NCI-H1092 (cell line): ENCODE measurements around the gene SLC4A3.
"Not testable (repeated sequence)": the region's sequence is repeated elsewhere in the genome, so short reads cannot be mapped to it uniquely, and the experiment has no call there.

Experiments
- DNase-seq: peaks from one replicate; lab custom pipeline; 2025; lab: John Stamatoyannopoulos, UW

SLC4A3 gene

DNA sequence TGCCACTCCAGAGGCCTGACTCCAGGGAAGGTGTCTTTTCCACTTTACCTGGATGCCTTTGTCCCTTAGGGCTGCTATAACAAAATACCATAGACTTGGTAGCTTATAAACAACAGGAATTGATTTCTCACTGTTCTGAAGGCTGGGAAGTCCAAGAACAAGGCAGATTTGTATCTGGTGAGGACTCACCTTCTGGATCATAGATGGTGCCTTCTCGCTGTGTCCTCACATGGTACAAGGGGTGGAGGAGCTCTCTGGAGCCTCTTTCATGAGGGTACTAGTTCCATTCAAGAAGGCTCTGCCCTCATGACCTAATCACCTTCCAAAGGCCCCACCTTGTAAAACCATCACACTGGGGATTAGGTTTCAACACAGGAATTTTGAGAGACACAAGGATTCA is 52.1 kb downstream of the SLC4A3 start:
- no peak for DNase-seq

DNA sequence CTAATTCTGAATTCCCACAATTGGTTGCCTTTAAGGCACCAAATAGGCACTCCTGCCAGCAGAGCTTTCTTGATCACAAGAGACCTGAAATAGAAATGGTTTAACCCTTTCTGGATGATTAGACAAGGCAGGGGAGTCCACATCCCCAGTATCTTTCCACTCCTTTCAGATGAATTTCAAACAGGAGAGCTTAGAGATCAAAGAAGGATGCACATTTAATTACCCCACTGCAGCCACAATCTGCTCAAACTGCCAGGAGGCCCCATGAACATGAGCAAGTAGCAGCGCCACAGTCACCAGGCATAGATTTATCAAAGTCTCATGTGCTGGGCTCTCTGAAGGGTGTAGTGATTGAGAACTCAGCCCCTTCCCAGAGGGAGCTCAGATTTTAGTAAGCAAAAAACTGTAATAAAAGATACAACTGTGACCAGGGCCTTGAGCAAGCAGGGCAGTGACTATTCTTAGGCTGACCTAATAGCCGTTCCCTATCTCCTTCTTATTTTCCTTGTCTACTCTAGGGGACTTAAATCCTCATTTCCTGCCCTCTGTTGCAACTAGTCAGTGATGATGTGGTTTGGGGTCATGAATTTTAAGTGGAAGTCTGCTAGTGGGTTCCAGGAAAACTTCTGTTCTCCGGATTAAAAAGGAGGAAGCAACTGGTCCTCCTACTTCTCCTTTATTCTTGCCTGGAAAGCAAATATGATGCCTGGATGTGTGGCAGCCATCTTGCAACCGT is 53.7 kb downstream of the SLC4A3 start:
- no peak for DNase-seq

DNA sequence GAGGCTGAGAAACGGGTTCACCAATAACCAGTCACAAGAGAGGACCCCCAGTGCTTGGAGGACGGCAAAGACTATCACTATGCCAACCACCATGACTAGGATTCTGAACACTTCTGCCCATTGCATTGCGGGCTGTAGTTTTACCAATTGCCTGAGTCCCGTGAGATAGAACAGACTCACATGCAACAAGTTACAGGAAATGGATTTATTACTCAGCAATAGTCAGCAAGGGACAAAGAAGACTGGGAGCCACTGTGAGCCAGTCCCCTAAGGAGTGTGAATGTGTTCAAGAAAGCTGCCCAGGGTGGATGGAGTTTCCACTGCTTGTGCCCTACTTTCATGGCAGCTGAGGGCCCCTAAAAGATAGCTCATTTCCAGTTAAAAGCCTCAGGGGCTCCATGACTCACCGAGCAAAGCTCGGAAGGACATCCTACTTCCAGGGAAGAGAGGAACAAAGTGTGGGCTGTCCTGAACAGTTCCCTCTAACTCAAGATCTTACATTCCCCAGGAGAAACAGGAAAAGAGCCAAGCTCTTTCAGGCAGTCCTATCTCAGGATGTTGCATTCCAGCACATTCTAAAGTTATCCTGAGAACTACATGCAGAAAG is 54.4 kb downstream of the SLC4A3 start:
- DNase-seq: no peak

DNA sequence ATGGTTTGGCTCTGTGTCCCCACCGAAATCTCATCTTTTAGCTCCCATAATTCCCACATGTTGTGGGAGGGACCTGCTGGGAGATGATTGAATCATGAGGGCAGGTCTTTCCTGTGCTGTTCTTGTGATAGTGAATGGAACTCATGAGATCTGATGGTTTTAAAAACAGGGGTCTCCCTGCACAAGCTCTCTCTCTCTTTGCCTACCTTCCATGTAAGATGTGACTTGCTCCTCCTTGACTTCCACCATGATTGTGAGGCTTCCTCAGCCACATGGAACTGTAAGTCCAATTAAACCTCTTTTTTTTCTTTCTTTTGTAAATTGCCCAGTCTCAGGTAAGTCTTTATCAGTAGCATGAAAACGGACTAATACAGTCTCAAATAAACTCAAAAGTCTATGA is 56.0 kb downstream of the SLC4A3 start:
- DNase-seq: not testable (repeated sequence)

DNA sequence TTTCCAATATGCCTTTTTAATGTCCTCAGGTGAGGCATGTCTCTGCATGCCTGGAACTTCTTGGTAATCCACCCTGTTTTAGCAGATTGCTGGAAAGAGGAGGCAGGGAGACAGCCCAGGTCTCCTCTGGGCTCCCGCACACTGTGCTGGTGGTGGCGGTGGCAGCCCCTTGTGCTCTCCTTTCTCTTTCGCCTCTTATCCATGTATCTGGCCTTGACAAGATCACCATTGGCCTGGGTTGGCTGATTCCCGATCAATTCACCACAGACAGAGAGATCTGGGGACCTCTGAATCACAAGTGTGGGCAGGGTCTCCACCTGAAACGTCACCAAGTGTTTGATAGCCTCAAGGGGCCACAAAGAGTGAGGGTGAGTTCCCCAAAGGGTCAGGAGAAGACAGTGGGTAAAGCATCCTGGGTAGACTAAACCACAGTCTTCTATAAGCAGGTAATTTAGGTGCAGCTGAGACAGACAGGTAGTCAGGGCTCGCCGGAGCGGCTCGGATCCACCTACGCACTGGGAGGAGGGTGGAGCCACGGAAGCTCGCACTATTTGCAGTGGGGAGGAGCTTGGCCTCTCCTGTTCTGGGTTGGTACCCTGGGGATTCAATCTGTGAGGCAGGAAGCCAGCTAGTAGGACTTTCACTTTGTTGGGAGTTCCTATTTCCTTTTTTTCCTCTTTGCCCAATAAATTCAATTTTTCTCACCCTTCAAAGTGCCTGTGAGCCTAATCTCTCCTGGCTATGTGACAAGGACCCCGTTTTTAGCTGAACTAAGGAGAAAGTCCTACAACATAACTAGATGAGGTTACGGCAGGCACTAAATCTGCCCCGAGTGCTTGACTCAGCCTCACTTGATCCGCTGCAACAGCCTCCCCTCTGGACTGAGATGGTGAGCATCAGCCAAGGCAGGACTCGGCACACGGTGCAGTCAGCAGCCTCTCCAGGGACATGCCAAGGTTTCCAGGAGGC is 57.6 kb downstream of the SLC4A3 start:
- no peak for DNase-seq

DNA sequence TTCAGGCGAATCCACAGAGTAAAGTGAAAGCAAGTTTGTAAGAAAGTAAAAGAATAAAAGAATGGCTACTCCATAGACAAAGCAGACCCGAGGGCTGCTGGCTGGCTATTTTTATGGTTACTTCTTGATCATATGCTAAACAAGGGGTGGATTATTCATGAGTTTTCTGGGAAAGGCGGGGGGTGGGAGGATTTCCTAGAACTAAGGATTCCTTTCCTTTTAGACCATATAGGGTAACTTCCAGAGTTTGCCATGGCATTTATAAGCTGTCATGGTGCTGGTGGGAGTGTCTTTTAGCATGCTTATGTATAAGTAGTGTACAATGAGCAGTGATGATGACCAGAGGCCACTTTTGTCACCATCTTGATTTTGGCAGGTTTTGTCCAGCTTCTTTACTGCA is 59.8 kb downstream of the SLC4A3 start:
- DNase-seq: no peak

DNA sequence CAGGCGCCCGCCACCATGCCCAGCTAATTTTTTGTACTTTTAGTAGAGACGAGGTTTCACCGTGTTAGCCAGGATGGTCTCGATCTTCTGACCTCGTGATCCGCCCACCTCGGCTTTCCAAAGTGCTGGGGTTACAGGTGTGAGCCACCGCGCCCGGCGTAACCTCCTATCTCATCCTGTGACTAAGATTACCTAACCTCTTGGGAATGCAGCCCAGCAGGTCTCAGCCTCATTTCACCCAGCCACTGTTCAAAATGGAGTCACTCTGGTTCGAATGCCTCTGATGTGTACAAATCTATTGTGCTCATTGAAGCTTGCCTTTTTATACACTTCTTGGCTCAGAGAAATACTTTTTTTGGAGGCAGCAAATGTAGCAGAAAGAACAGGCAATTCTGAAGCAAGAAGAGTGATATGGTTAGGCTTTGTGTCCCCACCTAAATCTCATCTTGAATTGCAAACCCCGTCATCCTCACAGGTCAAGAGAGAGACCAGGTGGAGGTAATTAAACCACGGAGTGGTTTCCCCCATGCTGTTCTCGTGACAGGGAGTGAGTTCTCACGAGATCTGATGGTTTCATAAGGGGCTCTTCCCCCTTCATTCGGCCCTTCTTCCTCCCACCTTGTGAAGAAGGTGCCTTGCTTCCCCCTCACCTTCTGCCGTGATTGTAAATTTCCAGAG is 60.6 kb downstream of the SLC4A3 start:
- no peak for DNase-seq

DNA sequence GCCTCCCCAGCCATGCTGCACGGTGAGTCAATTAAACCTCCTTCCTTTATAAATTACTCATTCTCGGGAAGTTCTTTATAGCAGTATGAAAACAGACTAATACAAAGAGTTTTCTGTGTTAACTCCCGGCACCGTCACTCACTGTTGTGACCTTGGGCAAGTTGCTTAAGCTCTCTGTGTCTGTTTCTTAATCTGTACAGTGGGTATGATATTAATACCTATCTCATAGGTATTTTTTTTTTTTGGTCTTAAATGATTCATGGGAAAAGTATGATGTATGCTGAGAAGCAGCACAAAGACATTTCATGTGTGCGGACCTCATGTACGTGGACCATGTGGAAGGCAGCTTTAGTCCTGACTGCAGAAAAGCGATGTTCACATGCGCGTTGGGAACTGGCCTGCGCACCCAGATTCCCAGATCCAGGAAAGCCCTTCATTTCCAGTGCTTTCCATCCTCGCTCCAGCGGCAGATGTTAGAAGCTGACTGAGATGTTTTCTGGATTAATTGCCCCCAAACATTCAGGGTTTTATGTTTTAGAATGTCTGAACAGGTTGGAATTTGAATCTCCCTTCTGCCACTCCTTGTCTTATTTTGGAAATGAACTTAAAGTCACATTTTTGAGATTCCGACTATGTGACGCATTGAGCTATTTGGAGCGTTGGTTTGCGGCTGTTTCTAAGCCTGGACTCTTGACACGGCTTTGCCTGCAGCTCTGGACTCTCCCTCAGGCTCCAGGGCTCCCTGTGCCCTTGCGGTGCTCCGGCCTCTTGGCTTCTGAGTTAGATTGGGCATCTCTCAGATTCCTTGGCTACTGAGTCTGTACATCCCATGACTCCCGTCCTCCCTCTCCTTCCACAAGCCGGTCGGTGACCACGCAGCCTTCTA is 61.4 kb downstream of the SLC4A3 start:
- DNase-seq: no peak

DNA sequence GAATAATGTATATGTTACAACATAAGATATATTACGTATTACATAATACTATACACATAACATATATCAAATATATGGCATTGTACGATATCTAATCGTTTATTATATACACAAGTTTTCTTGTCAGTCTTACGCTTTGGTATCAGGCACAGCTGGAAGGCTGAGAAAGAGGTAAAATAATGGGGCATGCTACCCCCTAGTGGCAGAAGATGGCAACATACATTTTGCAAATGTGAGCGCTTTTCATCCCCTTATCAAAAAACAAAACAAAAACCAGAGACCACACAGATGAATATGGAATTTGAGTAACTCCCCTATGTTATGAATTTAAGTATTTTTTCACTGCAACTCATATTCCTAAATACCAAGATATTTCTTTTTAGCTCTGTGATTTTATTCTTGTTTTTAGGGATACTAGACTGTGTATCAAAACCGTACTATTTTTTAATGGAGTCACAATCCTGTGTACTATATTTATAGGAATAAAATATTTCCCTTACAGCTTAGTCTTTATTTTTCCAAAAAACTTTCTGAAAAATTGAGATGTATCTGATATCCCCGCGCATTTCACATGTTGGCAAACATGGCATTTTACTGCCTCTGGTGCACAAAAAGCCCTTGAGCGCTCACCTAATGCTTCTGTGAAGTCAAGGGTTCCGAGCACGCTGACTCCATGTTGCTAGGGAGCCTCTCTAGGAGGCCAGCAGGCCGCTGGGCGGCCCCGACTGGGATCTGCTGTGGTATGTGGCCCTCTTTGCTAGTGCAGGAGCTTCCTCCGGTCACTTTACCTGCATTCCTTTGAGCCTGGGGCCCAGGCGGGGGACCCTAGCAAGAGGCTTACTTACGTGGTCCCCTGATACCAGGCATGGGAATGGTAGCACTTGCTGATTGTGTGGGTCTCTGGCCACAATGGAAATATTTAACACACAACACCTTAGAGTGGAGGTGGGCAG is 62.5 kb downstream of the SLC4A3 start:
- DNase-seq: no peak

DNA sequence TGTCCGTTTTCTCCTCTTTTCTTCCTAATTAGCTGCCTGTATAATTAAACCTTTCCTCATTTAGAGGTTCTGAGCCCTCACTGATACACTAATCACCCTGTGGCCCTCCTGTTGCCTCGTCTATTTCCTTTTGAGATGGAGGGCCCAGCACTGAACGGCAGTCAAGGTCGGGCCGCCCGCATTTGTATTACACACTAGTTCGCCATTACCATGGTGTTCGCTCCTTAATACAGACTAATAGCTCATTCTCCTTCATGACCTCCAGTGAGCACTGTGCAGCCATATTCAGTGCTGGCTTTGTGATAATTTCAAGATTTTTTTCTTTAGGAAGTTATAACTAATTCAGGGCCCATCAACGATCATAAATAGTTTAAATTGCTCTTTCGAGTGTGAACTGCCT is 64.1 kb downstream of the SLC4A3 start:
- DNase-seq: no peak
